ENCODE results near the gene SLC30A4.

- TF ChIP-seq, protein P1, sequence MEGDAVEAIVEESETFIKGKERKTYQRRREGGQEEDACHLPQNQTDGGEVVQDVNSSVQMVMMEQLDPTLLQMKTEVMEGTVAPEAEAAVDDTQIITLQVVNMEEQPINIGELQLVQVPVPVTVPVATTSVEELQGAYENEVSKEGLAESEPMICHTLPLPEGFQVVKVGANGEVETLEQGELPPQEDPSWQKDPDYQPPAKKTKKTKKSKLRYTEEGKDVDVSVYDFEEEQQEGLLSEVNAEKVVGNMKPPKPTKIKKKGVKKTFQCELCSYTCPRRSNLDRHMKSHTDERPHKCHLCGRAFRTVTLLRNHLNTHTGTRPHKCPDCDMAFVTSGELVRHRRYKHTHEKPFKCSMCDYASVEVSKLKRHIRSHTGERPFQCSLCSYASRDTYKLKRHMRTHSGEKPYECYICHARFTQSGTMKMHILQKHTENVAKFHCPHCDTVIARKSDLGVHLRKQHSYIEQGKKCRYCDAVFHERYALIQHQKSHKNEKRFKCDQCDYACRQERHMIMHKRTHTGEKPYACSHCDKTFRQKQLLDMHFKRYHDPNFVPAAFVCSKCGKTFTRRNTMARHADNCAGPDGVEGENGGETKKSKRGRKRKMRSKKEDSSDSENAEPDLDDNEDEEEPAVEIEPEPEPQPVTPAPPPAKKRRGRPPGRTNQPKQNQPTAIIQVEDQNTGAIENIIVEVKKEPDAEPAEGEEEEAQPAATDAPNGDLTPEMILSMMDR (conservative IDR thresholded peaks at IDR 0.05), result no peak
- no peak for TF ChIP-seq EZH2 (IDR thresholded peaks at IDR 0.05; ENCODE audit: low read depth)
These were observed 11.7 kb downstream of the SLC30A4 start for GRCh38 chr15:45510758-45511280.

All from PC-9 (cell line).